ENCODE results near the gene SCARB2. TPM values are rescaled to one million over a fixed set of nuclear protein-coding genes. Genes with fewer than 3 reads are reported as not detected.

Gene SCARB2
- polyA plus RNA-seq, 1 experiment: 65.3 TPM

GRCh38 chr4:76199664-76200211 lies 13.9 kb downstream of the SCARB2 start:
- Histone ChIP-seq H3K4me3 (ENCODE audit: low read depth, low read length) (no peak overlapping the region), H3K36me3 (ENCODE audit: control insufficient read depth, insufficient read depth, low read length) (no peaks in the 10 kb centered on the region), H3K27me3 (ENCODE audit: control insufficient read depth, insufficient read depth, low read length) (no peaks in the 10 kb centered on the region)
- no peak for TF ChIP-seq CTCF (IDR thresholded peaks at IDR 0.05; ENCODE audit: insufficient read depth, low read depth, low read length)
- no peak for DNase-seq (ENCODE audit: low read depth)
- ChIA-PET POLR2A (no interaction called here), CTCF (interaction anchor here (1.4 kb wide), 1 partner anchor 12 kb away, joined by 4 read pairs; no protein-coding TSS in a partner anchor)

GRCh38 chr4:76198411-76199237 lies 15.0 kb downstream of the SCARB2 start:
- DNase-seq (ENCODE audit: low read depth): peak; percentile 56
- ChIA-PET POLR2A (interaction anchor here (0.6 kb wide), 1 partner anchor 878 kb away, joined by 3 read pairs; no protein-coding TSS in a partner anchor), CTCF (interaction anchor here (0.7 to 2.2 kb wide), 4 partner anchors 13 to 19 kb away, joined by 3 to 6 read pairs (median 4); partner anchors contain the start of gene SCARB2)
- Histone ChIP-seq H3K27me3 (ENCODE audit: control insufficient read depth, insufficient read depth, low read length) (no peaks in the 10 kb centered on the region), H3K4me3 (ENCODE audit: low read depth, low read length) (no peak overlapping the region), H3K36me3 (ENCODE audit: control insufficient read depth, insufficient read depth, low read length) (no peaks in the 10 kb centered on the region)
- TF ChIP-seq CTCF (IDR thresholded peaks at IDR 0.05; ENCODE audit: insufficient read depth, low read depth, low read length): no peak

GRCh38 chr4:76197971-76198410 lies 15.6 kb downstream of the SCARB2 start:
- no peaks in the 10 kb centered on the region for H3K27me3 ChIP-seq (ENCODE audit: control insufficient read depth, insufficient read depth, low read length)
- CTCF ChIA-PET: interaction anchor here (1.5 to 2.2 kb wide), 2 partner anchors 16 to 18 kb away, joined by 3 to 6 read pairs; partner anchors contain the start of gene SCARB2
- POLR2A ChIA-PET: interaction anchor here (0.6 kb wide), 2 partner anchors 543 to 878 kb away, joined by 3 read pairs; no protein-coding TSS in a partner anchor
- H3K36me3 ChIP-seq (ENCODE audit: control insufficient read depth, insufficient read depth, low read length): peaks cover under 1% of the 10 kb centered on the region; the same call in 1 of the 2 replicates
- DNase-seq (ENCODE audit: low read depth): no peak
- no peak for TF ChIP-seq CTCF (IDR thresholded peaks at IDR 0.05; ENCODE audit: insufficient read depth, low read depth, low read length)
- H3K4me3 ChIP-seq (ENCODE audit: low read depth, low read length): no peak overlapping the region

- POLR2A ChIA-PET: interaction anchor here (0.6 kb wide), 1 partner anchor 752 kb away, joined by 3 read pairs; the partner anchor contains the start of gene SEPTIN11
- CTCF ChIA-PET: interaction anchor here (1.3 to 2.2 kb wide), 3 partner anchors 11 to 17 kb away, joined by 4 to 6 read pairs (median 5); partner anchors contain the start of gene SCARB2
- no peak for TF ChIP-seq CTCF (IDR thresholded peaks at IDR 0.05; ENCODE audit: insufficient read depth, low read depth, low read length)
- H3K27me3 ChIP-seq (ENCODE audit: control insufficient read depth, insufficient read depth, low read length): no peaks in the 10 kb centered on the region
- peaks cover 3% of the 10 kb centered on the region for H3K36me3 ChIP-seq (ENCODE audit: control insufficient read depth, insufficient read depth, low read length)
- no peak for DNase-seq (ENCODE audit: low read depth)
- no peak overlapping the region for H3K4me3 ChIP-seq (ENCODE audit: low read depth, low read length)
Measured at GRCh38 chr4:76197031-76197743, 16.4 kb downstream of the SCARB2 start.

Measured in BJ (cell line).